Smooth muscle cell (in vitro differentiated cells): ENCODE data around the gene GJA3. TPM values are rescaled to one million over a fixed set of nuclear protein-coding genes. Genes with fewer than 3 reads are reported as not detected.

Experiments used
- DNase-seq: peaks from one replicate; lab custom pipeline; 2025; ENCODE audit not compliant: unreplicated experiment; lab: John Stamatoyannopoulos, UW
- H2AFZ ChIP-seq: fragments of 200-600 bp; sonication (generic); 2 replicates; pipeline ENCODE4 v1.6.0; 2016; ENCODE audit warnings: antibody characterized with exemption, low read depth, mild to moderate bottlenecking
- H3F3A ChIP-seq: fragments of 200-600 bp; sonication (generic); 2 replicates; pipeline ENCODE4 v1.6.0; 2017; ENCODE audit warnings: antibody characterized with exemption, low read depth
- H3K27ac ChIP-seq: fragments of 200-600 bp; sonication (generic); 2 replicates; pipeline ENCODE4 v1.5.1; 2016; ENCODE audit warnings: low read depth, mild to moderate bottlenecking
- H3K27me3 ChIP-seq: fragments of 200-600 bp; sonication (generic); 2 replicates; pipeline ENCODE4 v1.6.1; 2016; ENCODE audit warnings: low read depth, mild to moderate bottlenecking
- H3K36me3 ChIP-seq: fragments of 200-600 bp; sonication (generic); 2 replicates; pipeline ENCODE4 v1.5.1; 2016; ENCODE audit warnings: low read depth
- H3K4me1 ChIP-seq: fragments of 200-600 bp; sonication (generic); 2 replicates; pipeline ENCODE4 v1.5.1; 2016; ENCODE audit warnings: low read depth
- H3K4me2 ChIP-seq: fragments of 200-600 bp; sonication (generic); 2 replicates; pipeline ENCODE4 v1.6.0; 2016; ENCODE audit warnings: mild to moderate bottlenecking
- H3K4me3 ChIP-seq: fragments of 200-600 bp; sonication (generic); 2 replicates; pipeline ENCODE4 v1.5.1; 2016; ENCODE audit warnings: mild to moderate bottlenecking
- H3K79me2 ChIP-seq: fragments of 200-600 bp; sonication (generic); 2 replicates; pipeline ENCODE4 v1.6.0; 2016; ENCODE audit warnings: low read depth, mild to moderate bottlenecking
- H3K9ac ChIP-seq: fragments of 200-600 bp; sonication (generic); 2 replicates; pipeline ENCODE4 v1.6.0; 2016; ENCODE audit warnings: low read depth
- H3K9me3 ChIP-seq: fragments of 200-600 bp; sonication (generic); replicated peaks from 2 replicates; pipeline ENCODE4 v1.5.1; 2016; ENCODE audit warnings: low read depth
- H4K20me1 ChIP-seq: fragments of 200-600 bp; sonication (generic); 2 replicates; pipeline ENCODE4 v1.6.0; 2016; ENCODE audit warnings: low read depth
- CTCF ChIP-seq: fragments of 200-600 bp; sonication (generic); IDR thresholded peaks from 2 replicates; pipeline ENCODE4 v1.5.1; 2017; ENCODE audit warnings: borderline replicate concordance, mild to moderate bottlenecking, antibody characterized with exemption; ENCODE audit not compliant: insufficient read depth, poor library complexity, severe bottlenecking
- WGBS: methylation state at CpG from one replicate; pipeline ENCODE4 v1.1.7; 2016; ENCODE audit warnings: low lambda C conversion rate; 5-methylcytosine and 5-hydroxymethylcytosine counted together
- polyA plus RNA-seq: library from polyadenylated mRNA; unstranded; fragments of >200 nt; fragmentation: Nextera tagmentation; extraction: Ambion mirVana; gene quantifications from 2 replicates; pipeline ENCODE4 v1.2.1, GENCODE V29; 2016
- total RNA-seq: library from RNA; depleted of rRNA; stranded (reverse); fragments of >200 nt; gene quantifications from 2 replicates; pipeline ENCODE4 v1.2.3, GENCODE V29; 2014

GJA3 gene
- total and polyA plus RNA-seq, 2 experiments from 2014 or later: 1.3 to 1.5 TPM

- Histone ChIP-seq H3K36me3 (no peaks in the 10 kb centered on the region), H3K4me3 (no peak overlapping the region), H4K20me1 (no peaks in the 10 kb centered on the region), H3K79me2 (no peaks in the 10 kb centered on the region), H2AFZ (no peak overlapping the region), H3K4me2 (no peak overlapping the region), H3K9me3 (no peaks in the 10 kb centered on the region), H3K27ac (no peak overlapping the region), H3K27me3 (peaks cover 21% of the 10 kb centered on the region), H3K9ac (no peak overlapping the region), H3K4me1 (no peaks in the 10 kb centered on the region), H3F3A (no peaks in the 10 kb centered on the region)
- 95% methylated on average over 65 of the region's 84 CpGs for WGBS
- TF ChIP-seq CTCF: no peak
- no peak for DNase-seq
Observed at GRCh38 chr13:20142023-20142926, 18.6 kb downstream of the GJA3 start.

DNA sequence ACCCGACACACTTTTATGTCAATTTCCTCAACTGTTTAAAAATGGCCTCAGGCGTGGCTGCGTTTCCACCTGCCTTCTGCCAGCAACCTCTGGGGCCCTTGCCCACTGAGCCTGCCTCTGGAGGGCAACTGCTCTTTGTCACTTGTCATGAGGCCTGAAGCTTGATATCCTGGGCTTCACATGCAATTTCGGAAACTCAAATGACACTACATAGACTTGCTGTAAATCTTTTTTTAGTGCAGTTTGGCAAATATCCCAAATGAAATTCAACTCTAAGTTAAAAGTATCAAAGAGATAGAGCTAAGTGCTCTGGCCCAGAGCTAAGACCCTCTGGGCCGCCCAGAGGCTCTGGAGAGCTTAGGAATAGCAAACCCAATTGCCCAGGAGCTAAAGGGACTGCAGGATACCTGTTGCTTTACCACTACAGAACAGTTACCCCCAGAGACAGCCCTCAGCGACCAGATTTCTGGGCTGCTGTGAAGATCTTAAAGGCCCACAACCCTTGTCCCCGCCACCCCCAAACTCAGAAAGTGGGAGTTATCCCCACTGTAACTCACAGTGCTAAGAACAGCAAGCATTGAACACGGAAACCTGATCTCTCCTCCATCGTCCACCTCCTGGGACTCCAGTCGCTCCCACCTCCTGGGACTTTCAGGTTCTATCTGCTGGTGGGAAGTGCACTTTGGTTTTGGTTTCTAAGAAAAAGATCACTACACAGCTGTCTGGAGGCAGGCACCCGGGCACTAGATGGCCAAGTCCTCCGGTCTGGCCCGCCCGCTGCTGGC is 19.4 kb downstream of the GJA3 start:
- DNase-seq: no peak
- no peak overlapping the region for H2AFZ ChIP-seq
- H3K9ac ChIP-seq: no peak overlapping the region
- H3F3A ChIP-seq: no peaks in the 10 kb centered on the region
- H4K20me1 ChIP-seq: no peaks in the 10 kb centered on the region
- H3K27me3 ChIP-seq: peaks cover 25% of the 10 kb centered on the region
- H3K79me2 ChIP-seq: no peaks in the 10 kb centered on the region
- H3K9me3 ChIP-seq: no peaks in the 10 kb centered on the region
- H3K4me2 ChIP-seq: peak overlapping the region; percentile 61
- 80% methylated on average over 14 of the region's 14 CpGs for WGBS
- TF ChIP-seq CTCF: no peak
- no peak overlapping the region for H3K4me3 ChIP-seq
- H3K27ac ChIP-seq: no peak overlapping the region
- peaks cover 3% of the 10 kb centered on the region for H3K4me1 ChIP-seq
- no peaks in the 10 kb centered on the region for H3K36me3 ChIP-seq

DNA sequence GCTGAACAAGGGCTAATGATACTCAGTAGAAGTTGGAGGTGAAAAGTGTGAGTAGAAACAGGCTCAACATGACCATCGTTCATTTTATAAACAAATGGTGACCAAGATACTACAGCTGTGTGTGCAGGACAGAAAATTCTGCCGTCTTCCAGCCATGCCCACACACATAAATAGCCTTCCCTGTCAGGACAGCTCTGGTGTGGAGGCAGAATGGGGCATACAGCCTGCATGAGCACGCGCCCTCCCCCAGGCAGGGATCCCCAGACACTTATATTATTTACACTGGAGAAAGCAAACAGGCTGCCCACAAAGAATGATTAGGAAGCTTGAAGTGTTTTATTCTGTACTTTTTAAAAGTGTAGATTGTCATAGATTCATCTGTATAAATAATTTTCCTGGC is 20.4 kb downstream of the GJA3 start:
- Histone ChIP-seq H4K20me1 (no peaks in the 10 kb centered on the region), H2AFZ (no peak overlapping the region), H3K36me3 (no peaks in the 10 kb centered on the region), H3K27me3 (peaks cover 27% of the 10 kb centered on the region), H3K4me1 (peaks cover 4% of the 10 kb centered on the region), H3K4me3 (no peak overlapping the region), H3K27ac (no peak overlapping the region), H3K9ac (no peak overlapping the region), H3F3A (no peaks in the 10 kb centered on the region), H3K9me3 (no peaks in the 10 kb centered on the region), H3K4me2 (peak overlapping the region; percentile 61), H3K79me2 (no peaks in the 10 kb centered on the region)
- no peak for TF ChIP-seq CTCF
- 35% methylated on average over 4 of the region's 4 CpGs for WGBS
- no peak for DNase-seq
